ENCODE measurements around the gene MST1R. TPM values are rescaled to one million over a fixed set of nuclear protein-coding genes. Genes with fewer than 3 reads are reported as not detected.

Gene MST1R
- total and polyA plus RNA-seq, 9 of the 15 experiments (the other 6 are each of a cell fraction or from before 2014, with no cell fraction given), result 1.3 to 10.0 (median 3.8) TPM

DNA sequence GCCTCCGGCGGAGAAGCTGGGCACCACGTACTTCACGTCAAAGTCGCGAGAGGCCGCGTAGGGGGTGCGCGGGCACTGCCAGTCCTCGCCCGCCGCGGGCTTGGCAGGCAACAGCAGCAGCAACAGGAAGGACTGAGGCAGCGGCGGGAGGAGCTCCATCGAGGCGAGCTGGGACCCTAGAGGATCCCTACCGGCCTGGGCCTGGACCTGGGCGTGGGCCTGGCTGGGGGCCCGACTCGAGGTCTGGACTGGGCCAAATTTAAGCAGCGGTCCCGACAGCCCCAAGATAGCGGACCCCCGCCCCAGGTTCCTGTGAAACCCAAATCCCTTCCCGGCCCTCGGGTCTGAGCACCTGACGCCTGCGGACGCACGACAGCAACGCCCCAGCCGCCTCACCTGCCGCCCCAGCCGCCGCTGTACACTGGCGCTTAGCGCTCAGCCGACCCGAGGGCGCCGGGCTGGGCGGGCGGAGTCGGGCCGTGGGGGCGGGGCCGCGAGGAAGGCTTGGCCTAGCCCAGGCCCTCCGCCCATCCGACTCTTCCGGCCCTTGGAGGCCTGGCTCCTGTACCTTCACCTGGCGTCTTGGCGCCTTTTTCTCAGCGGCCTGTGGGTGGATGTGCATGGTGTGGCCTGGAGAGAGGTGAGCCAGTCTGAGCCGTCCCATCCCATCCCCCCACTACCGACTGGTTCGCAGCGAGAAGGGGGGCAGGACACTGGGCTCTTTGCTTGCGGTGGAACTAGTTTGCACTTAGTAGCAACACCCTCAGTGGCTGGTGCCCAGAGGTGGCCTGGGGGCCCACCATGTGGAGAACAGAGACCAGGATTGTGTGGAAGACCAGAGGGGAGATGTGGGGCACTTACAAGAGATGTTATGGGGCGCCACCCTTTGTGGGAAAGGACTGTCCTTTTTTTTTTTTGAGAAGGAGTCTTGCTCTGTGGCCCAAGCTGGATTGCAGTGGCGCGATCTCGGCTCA is at the start of gene MST1R (continued):
- TF ChIP-seq ZNF639 (CRISPR knock-in tag; conservative IDR thresholded peaks at IDR 0.05 in 1 of 2, IDR thresholded peaks at IDR 0.05 in 1 of 2) (no peak), CHD7 (IDR thresholded peaks at IDR 0.05; ENCODE audit: low read depth, low read length) (no peak), HNRNPUL1 (IDR thresholded peaks at IDR 0.05; ENCODE audit: low read length) (no peak), FIP1L1 (IDR thresholded peaks at IDR 0.05; ENCODE audit: low read depth, low read length, poor library complexity, severe bottlenecking) (no peak), ZBTB8A (IDR thresholded peaks at IDR 0.05; ENCODE audit: partially characterized antibody) (no peak), POU5F1 (IDR thresholded peaks at IDR 0.05; ENCODE audit: borderline replicate concordance, low read depth, low read length, partially characterized antibody) (no peak)
- TF ChIP-seq, protein P1, sequence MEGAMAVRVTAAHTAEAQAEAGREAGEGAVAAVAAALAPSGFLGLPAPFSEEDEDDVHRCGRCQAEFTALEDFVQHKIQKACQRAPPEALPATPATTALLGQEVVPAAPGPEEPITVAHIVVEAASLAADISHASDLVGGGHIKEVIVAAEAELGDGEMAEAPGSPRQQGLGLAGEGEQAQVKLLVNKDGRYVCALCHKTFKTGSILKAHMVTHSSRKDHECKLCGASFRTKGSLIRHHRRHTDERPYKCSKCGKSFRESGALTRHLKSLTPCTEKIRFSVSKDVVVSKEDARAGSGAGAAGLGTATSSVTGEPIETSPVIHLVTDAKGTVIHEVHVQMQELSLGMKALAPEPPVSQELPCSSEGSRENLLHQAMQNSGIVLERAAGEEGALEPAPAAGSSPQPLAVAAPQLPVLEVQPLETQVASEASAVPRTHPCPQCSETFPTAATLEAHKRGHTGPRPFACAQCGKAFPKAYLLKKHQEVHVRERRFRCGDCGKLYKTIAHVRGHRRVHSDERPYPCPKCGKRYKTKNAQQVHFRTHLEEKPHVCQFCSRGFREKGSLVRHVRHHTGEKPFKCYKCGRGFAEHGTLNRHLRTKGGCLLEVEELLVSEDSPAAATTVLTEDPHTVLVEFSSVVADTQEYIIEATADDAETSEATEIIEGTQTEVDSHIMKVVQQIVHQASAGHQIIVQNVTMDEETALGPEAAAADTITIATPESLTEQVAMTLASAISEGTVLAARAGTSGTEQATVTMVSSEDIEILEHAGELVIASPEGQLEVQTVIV (CRISPR knock-in tag; IDR thresholded peaks at IDR 0.05; ENCODE audit: borderline replicate concordance), result no peak
- TF ChIP-seq, protein P2, sequence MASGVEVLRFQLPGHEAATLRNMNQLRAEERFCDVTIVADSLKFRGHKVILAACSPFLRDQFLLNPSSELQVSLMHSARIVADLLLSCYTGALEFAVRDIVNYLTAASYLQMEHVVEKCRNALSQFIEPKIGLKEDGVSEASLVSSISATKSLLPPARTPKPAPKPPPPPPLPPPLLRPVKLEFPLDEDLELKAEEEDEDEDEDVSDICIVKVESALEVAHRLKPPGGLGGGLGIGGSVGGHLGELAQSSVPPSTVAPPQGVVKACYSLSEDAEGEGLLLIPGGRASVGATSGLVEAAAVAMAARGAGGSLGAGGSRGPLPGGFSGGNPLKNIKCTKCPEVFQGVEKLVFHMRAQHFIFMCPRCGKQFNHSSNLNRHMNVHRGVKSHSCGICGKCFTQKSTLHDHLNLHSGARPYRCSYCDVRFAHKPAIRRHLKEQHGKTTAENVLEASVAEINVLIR (CRISPR knock-in tag; IDR thresholded peaks at IDR 0.05), result no peak
